ENCODE results near the gene VTCN1. TPM values are rescaled to one million over a fixed set of nuclear protein-coding genes. Genes with fewer than 3 reads are reported as not detected.
"Not testable (repeated sequence)": the region's sequence is repeated elsewhere in the genome, so short reads cannot be mapped to it uniquely, and the experiment has no call there.

Gene VTCN1
- total RNA-seq, 3 donors from 2014 or later: not detected

DNA sequence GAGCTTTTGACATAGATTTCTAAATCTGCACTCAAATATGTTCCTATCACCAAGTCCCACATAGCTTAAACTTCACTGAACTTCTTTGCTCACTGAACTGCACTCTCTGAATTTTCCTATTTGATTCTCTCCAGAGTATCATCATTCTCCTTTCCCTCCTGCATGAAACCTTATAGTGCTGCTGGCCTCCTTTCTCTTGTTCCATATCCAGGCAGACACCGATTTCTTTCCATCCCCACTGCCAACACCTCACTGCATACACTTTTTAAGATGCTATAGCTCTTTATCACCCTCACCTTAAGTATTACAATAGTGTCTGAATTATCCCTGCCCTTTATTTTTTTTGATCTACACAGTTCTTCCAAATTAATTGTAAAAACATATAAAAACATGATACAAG, 86.1 kb downstream of the VTCN1 start:
- no peak overlapping the region for H3K4me3 ChIP-seq
- H3K36me3 ChIP-seq (ENCODE audit: low read depth): no peaks in the 10 kb centered on the region
- ATAC-seq: no peak
- intact Hi-C loops (cut with DNase I, micrococcal nuclease): loop anchor here (5.0 to 10.0 kb wide), 2 partner anchors 57 to 160 kb away; no protein-coding TSS in a partner anchor
- DNase-seq: no peak
- no peaks in the 10 kb centered on the region for H3K9me3 ChIP-seq
- H3K4me1 ChIP-seq (ENCODE audit: low read depth): no peaks in the 10 kb centered on the region
- TF ChIP-seq, protein P1, sequence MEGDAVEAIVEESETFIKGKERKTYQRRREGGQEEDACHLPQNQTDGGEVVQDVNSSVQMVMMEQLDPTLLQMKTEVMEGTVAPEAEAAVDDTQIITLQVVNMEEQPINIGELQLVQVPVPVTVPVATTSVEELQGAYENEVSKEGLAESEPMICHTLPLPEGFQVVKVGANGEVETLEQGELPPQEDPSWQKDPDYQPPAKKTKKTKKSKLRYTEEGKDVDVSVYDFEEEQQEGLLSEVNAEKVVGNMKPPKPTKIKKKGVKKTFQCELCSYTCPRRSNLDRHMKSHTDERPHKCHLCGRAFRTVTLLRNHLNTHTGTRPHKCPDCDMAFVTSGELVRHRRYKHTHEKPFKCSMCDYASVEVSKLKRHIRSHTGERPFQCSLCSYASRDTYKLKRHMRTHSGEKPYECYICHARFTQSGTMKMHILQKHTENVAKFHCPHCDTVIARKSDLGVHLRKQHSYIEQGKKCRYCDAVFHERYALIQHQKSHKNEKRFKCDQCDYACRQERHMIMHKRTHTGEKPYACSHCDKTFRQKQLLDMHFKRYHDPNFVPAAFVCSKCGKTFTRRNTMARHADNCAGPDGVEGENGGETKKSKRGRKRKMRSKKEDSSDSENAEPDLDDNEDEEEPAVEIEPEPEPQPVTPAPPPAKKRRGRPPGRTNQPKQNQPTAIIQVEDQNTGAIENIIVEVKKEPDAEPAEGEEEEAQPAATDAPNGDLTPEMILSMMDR (IDR thresholded peaks at IDR 0.05): no peak

DNA sequence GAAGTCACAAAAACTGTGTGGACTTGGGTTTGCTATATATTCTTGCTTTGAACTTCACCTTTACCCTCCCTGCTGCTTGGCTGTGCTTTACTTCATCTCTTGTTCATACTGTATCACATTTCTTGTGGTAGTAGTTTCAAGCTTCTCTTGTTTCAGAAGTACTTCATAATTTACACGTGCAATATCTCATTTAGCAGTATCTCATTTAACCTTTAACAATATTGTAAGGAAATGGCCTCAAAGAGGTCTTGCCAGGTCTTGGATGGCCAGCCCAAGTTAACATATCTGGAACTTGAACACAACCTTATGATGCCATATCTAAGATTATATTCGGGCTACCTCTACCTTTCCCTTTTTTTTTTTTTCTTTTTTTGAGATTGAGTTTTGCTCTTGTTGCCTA, 87.5 kb downstream of the VTCN1 start:
- Histone ChIP-seq H3K36me3 (ENCODE audit: low read depth) (no peaks in the 10 kb centered on the region), H3K9me3 (no peaks in the 10 kb centered on the region), H3K4me3 (no peak overlapping the region), H3K4me1 (ENCODE audit: low read depth) (no peaks in the 10 kb centered on the region)
- intact Hi-C loops (cut with DNase I, micrococcal nuclease): loop anchor here in 1 of 2 donors (10.0 kb wide), 1 partner anchor 162 kb away; no protein-coding TSS in a partner anchor
- TF ChIP-seq, protein P1 (IDR thresholded peaks at IDR 0.05): no peak
- ATAC-seq (no peak), DNase-seq (no peak)

- TF ChIP-seq, protein P1 (IDR thresholded peaks at IDR 0.05): no peak
- H3K4me1 ChIP-seq (ENCODE audit: low read depth): no peaks in the 10 kb centered on the region
- intact Hi-C loops (cut with DNase I, micrococcal nuclease): loop anchor here in 1 of 2 donors (10.0 kb wide), 1 partner anchor 162 kb away; no protein-coding TSS in a partner anchor
- DNase-seq (no peak), ATAC-seq (no peak)
- no peaks in the 10 kb centered on the region for H3K36me3 ChIP-seq (ENCODE audit: low read depth)
- H3K9me3 ChIP-seq: no peaks in the 10 kb centered on the region
- H3K4me3 ChIP-seq: no peak overlapping the region
Measured at GRCh38 chr1:117122330-117123025, 88.2 kb downstream of the VTCN1 start.

- Histone ChIP-seq H3K4me3 (peak within 1 kb of the TSS; percentile 36), H3K4me1 (ENCODE audit: low read depth) (no peaks in the 10 kb centered on the region), H3K9me3 (no peaks in the 10 kb centered on the region), H3K36me3 (ENCODE audit: low read depth) (no peaks in the 10 kb centered on the region)
- TF ChIP-seq, protein P1 (IDR thresholded peaks at IDR 0.05): peak; percentile 79
- peak; percentile 97 for ATAC-seq
- DNase-seq: peak; percentile 95 to 98 (median 97)
- intact Hi-C loops (cut with DNase I, micrococcal nuclease): loop anchor here in 1 of 2 donors (10.0 kb wide), 1 partner anchor 163 kb away; no protein-coding TSS in a partner anchor
Measured at GRCh38 chr1:117121589-117122329, 89.0 kb downstream of the VTCN1 start, which contains the start of gene TRIM45. TSS of gene TRIM45 (minus strand) at chr1:117121749. CDS start at chr1:117121201, 548 bp downstream.

DNA sequence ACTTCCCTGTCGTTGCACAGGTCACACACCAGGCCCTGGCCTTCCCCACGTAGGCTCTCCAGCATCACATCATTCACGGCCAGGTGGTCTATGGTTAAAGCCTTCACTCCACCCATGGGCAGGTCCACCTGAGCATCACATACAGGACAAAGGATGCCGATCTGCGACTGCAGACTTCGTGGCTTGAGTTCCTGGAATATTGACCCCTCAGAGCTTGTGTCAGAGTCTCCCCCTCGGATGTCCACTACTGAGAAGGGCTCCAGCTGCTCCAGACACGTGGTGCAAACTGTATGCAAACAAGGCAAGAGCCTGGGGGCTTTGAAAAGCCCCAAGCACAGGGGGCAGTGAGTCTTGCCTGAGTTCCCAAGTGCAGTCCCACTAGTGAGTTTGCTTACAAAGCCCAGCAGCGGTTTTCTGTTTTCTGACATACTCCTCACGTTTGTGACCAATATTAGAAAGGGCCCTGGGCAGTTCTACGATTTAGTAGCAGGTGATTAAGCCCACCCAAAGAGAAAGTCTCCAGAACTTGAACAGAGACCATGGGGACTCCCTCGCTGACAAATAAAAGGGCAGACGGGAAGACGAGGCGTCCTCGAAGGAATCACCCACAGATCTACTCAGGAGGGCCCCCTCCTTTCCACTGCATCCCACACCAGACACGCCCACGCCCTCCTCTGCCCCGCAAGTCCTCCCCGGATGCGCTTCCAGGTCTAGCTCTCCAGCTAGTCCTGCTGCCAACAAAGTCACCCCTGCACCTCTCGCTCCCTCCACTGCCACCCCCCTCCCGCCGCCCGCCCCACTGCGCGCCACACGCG, 89.7 kb downstream of the VTCN1 start:
- peak; percentile 50 for ATAC-seq

DNA sequence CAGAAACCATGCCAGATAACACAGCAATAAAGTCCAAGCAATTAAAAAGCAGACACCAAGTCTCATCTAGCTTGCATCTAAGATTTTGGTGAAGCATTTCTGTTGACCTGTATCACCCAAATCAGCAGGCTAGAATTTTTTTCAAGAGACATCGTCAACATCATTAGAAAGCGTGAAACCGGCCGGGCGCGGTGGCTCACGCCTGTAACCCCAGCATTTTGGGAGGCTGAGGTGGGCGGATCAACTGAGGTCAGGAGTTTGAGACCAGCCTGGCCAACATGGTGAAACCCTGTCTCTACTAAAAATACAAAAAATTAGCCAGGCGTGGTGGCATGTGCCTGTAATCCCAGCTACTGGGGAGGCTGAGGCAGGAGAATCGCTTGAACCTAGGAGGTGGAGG, 91.6 kb downstream of the VTCN1 start:
- H3K4me3 ChIP-seq; intact Hi-C loops (cut with DNase I, micrococcal nuclease); H3K36me3 ChIP-seq (ENCODE audit: low read depth); ATAC-seq; H3K9me3 ChIP-seq; DNase-seq; H3K4me1 ChIP-seq (ENCODE audit: low read depth): not testable (repeated sequence)

More for the DNA sequence above, 89.7 kb downstream of the VTCN1 start:
- intact Hi-C loops (cut with DNase I, micrococcal nuclease): loop anchor here in 1 of 2 donors (10.0 kb wide), 1 partner anchor 164 kb away; no protein-coding TSS in a partner anchor
- peak in 2 of 3 donors; percentile 7 to 28 for DNase-seq
- TF ChIP-seq, protein P1 (IDR thresholded peaks at IDR 0.05): no peak
- Histone ChIP-seq H3K36me3 (ENCODE audit: low read depth) (no peaks in the 10 kb centered on the region), H3K9me3 (no peaks in the 10 kb centered on the region), H3K4me1 (ENCODE audit: low read depth) (no peaks in the 10 kb centered on the region), H3K4me3 (peak overlapping the region; percentile 36)
